Activated naive CD4-positive, alpha-beta T cell treated with anti-CD3 and anti-CD28 coated beads, Interleukin-2, amount 50 U/mL, for 72 hours (primary cell): ENCODE results near the gene GLTP. TPM values are rescaled to one million over a fixed set of nuclear protein-coding genes. Genes with fewer than 3 reads are reported as not detected.
A peak's percentile ranks its signal among the peaks of the same experiment; 100 is the strongest.

ENCODE experiments used
- ATAC-seq, 2 donors: fragments of 150-1000 bp; cut with Tn5 transposase; 2 replicates each; pipeline ENCODE4 v1.10.0; 2021; ENCODE audit warnings: mild to moderate bottlenecking in 2 of 2, moderate library complexity in 2 of 2
- DNase-seq, 2 donors: peaks; one replicate each; pipeline ENCODE4 v3.0.0; 2021 to 2022; ENCODE audit warnings: low spot score in 2 of 2
- H3K27ac Mint-ChIP-seq, 2 donors: one replicate each; pipeline ENCODE4 v1.8.0; 2022; ENCODE audit warnings: mild to moderate bottlenecking in 2 of 2, mixed read lengths in 2 of 2
- H3K36me3 Mint-ChIP-seq, 2 donors: one replicate each; pipeline ENCODE4 v1.8.0; 2022; ENCODE audit warnings: mixed read lengths in 2 of 2
- H3K9me3 Mint-ChIP-seq, 2 donors: one replicate each; pipeline ENCODE4 v1.8.0; 2022; ENCODE audit warnings: mixed read lengths in 2 of 2
- total RNA-seq, 2 donors: library from RNA; stranded (reverse); gene quantifications; one replicate each; pipeline ENCODE4 v1.2.3, GENCODE V29; 2022

GLTP gene
- total RNA-seq, 2 donors from 2014 or later, result 22.2 to 24.9 TPM

DNA sequence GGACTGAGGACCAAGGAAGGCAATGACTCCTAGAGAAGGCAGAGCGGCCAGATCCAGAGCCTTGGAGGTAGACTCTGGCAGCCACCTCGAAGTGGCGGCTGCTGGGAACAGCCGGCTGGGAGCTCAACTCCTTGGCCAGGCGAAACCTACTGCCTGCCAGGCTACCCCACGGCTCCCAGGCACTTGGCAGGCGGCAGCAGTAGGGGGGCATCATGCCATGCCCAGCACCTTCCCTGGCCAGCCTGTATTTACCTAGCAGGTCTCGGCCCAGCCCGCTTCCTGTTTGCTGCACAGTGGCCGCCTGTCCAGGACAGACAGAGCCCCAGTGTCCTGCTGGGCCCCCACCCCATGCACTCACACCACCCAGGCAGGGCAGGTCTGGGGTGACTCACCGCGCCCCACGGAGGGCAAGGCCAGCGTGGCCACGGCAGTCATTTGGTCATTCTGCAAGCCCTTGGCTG, 57.4 kb downstream of the GLTP start:
- ATAC-seq (no peak), DNase-seq (no peak)
- Mint-ChIP-seq H3K27ac (no peak overlapping the region), H3K9me3 (no peaks in the 10 kb centered on the region), H3K36me3 (no peaks in the 10 kb centered on the region)

DNA sequence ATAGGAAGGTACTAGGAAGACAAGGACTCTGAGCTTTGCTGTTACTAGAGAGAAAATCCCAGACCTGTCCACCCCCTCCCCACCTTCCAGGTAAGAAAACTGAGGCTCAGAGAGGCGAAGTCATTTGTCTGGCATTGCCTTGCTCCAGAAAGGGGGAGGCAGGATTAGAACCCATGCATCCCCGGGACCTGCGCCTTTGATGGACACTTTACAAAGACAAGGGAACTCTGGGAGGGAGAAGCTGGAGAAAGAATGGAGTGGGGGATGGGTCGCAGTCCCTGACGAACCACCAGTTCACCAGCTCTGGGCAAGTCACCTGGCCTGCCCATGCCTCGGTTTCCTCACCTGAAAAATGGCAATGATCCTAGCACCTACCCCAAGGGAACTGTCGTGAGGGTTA, 57.9 kb downstream of the GLTP start:
- DNase-seq (no peak), ATAC-seq (no peak)
- Mint-ChIP-seq H3K9me3 (no peaks in the 10 kb centered on the region), H3K36me3 (no peaks in the 10 kb centered on the region), H3K27ac (no peak overlapping the region)

DNA sequence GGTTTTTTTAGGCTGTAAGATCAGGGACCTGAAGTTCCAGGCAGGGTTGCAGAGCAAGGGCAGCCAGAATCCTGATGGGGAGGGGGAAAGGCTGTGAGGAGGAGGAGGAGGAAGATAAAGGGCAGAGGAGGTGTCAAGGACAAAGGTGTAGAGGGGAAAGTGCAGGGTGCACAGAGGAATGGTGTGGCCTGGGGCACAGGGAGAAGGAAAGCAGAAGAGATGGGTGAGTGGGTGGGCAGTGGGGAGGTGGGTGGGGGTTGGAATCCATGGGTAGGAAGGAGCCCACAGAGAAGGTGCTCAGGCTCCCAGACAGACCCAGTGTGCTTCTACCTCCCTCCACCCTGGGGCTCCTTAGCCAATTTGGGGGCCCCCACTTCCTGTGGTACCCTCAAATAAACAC, 58.4 kb downstream of the GLTP start:
- DNase-seq (no peak), ATAC-seq (no peak)
- no peaks in the 10 kb centered on the region for H3K36me3 Mint-ChIP-seq
- H3K9me3 Mint-ChIP-seq, result no peaks in the 10 kb centered on the region
- peak overlapping the region in 1 of 2 donors; percentile 1 for H3K27ac Mint-ChIP-seq

DNA sequence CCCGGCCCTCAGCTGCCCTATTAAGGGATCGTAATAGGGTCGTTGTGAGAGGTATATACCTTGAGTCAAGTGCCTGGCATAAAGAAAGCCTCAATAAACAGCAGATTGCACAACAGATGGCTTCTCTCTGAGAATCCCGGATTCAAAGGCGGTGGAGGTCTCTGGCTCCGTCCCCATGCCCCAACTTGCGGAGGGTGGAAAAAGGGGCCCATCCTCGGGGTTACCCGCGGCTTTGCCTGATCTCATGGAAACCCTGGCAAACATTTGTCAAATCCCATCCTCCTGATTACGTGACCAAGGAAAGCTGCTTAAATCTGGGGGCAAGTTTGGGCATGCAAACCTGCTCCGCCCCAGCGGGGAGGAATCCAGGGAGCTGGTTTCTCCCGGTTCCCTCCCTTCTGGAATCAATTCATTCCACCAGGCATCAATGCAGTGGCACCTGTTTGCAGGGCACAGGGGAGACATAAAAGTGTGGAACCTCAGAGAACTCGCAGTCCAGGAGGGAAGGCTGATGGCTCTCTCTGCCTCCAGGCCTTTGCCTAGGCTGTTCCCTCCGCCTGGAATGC, 59.4 kb downstream of the GLTP start:
- Mint-ChIP-seq H3K27ac (no peak overlapping the region), H3K9me3 (no peaks in the 10 kb centered on the region), H3K36me3 (no peaks in the 10 kb centered on the region)
- ATAC-seq (no peak), DNase-seq (no peak)

DNA sequence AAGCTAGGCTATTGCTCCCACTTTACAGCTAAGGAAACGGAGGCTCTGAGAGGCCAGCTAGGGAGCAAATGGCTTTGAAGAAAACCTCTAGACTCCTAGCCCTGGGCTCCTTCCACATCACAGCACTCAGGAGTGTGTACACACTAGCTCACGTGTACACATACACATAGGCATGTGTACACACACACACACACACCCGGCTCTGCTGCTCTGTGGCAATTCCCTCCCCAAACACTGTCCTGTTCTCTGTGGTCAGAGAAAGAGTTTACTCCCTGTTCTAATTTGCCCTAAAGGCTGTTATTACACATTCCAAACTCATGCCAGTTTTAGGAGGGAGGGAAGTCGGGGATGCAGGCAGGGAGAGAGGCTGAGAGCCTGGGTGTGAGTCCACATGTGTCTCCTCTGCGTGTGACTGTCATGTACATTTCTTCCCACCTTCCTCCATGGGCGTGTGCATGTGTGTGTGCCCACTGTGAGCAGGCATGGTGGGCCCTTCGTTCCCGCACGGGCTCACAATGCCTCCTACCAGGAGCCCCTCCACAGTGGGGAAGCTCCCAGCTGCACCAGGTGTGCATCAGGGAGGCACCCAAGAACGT, 61.3 kb downstream of the GLTP start:
- Mint-ChIP-seq H3K36me3 (no peaks in the 10 kb centered on the region), H3K27ac (peak overlapping the region in 1 of 2 donors; percentile 29), H3K9me3 (no peaks in the 10 kb centered on the region)
- ATAC-seq (no peak), DNase-seq (no peak)

DNA sequence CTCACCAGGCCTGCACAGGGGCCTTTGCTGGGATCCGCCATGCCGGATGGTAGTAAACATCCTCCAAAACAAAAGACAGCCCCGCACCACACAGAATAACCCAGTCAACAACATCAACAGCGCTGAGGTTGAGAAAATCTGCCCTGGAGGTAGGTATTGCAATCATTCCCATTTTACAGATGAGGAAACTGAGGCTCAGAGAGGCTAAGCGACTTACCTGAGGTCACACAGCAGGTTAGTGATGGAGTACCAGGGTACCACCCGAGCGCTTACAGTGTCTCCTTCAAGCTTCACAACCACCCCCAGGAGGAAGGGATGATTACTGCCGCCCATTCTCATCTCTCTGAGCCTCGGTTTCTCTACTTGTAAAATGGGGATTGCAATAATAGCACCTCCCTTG, 62.1 kb downstream of the GLTP start:
- no peak for ATAC-seq
- no peaks in the 10 kb centered on the region for H3K36me3 Mint-ChIP-seq
- no peaks in the 10 kb centered on the region for H3K9me3 Mint-ChIP-seq
- DNase-seq, result no peak
- H3K27ac Mint-ChIP-seq, result no peak overlapping the region

DNA sequence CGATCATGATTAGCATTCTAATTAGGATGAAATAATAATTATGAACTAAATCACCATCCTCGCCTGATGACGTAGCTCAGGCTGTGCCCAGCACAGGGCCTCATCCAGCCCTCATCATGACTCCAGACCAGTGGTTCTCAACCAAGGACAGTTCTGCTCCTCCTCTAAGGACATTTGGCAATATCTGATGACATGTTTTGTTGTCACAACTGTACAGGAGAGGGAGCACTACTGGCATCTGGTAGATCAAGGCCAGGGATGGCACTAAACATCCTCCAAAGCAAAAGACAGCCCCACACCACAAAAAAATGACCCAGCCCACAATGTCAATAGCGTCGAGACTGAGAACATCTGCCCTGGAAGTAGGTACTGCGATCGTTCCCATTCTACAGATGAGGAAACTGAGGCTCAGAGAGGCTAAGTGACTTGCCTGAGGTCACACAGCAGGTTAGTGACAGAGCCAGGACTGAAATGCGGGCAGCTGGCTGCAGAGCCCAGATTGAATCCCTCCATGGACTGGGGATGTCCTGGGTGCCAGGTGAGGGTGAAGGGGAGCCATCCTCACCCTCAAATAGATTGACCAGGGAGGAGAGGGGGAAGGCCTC, 62.6 kb downstream of the GLTP start:
- no peaks in the 10 kb centered on the region for H3K36me3 Mint-ChIP-seq
- H3K27ac Mint-ChIP-seq, result no peak overlapping the region
- DNase-seq, result no peak
- H3K9me3 Mint-ChIP-seq, result no peaks in the 10 kb centered on the region
- ATAC-seq, result no peak

DNA sequence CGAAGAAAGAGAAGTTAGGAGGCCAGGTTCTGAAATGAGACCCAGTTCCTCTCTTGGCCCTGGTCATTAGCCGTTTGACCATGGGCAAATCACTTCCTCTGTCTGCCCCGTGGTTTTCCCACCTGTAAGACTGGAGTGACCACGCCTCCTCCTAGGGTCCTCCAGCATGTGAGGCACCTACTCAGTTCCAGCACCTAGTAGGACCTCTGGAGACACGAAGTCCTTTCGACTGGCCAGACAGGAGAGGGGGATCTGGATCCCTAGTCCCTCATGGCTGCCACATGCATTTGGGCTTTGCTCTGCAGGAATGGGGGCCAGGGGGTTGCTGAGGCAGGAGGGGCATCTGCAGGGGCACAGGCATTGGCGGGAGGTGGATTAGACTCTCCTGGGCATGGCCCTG, 63.5 kb downstream of the GLTP start:
- H3K36me3 Mint-ChIP-seq, result no peaks in the 10 kb centered on the region
- no peak for DNase-seq
- no peak overlapping the region for H3K27ac Mint-ChIP-seq
- no peaks in the 10 kb centered on the region for H3K9me3 Mint-ChIP-seq
- ATAC-seq, result no peak

DNA sequence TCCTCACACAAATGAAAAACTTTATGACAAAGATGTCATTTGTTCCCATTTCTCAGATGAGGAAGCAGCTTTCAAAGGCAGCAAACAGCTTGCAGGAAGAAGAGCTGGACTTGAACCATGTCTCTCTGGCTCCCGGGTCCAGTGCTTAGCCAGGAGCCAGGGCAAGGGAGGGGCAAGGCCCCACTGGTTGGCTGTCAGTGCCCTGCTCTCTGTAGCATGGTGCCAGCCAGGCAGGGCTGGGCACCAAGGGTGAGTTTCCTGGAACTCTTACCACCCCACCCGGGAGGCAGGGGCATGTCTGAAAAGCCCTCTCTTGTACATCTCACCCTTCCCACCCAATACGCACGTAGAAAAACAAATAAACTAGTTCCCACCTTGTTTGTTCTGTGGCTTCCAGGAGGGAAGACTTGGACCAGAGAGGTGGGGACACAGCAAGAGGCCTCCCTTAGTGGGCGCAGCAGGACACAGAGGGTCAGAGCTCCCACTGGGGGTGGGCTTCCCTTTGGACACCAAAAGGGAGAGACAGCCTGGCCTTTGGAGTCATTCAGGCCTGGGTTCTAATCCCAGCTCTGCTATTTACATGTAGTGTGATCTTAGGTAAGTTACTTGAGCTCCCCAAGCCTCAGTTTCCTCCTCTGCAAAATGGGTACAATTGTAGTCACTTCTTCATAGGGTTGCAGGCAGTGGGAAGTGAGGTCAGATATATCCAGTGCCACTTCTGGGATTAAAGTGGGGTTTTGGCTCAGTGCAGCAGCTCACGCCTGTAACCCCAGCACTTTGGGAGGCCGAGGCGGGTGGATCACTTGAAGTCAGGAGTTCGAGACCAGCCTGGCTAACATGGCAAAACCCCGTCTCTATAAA, 64.4 kb downstream of the GLTP start:
- Mint-ChIP-seq H3K36me3 (no peaks in the 10 kb centered on the region), H3K9me3 (no peaks in the 10 kb centered on the region), H3K27ac (no peak overlapping the region)
- no peak for DNase-seq
- no peak for ATAC-seq

DNA sequence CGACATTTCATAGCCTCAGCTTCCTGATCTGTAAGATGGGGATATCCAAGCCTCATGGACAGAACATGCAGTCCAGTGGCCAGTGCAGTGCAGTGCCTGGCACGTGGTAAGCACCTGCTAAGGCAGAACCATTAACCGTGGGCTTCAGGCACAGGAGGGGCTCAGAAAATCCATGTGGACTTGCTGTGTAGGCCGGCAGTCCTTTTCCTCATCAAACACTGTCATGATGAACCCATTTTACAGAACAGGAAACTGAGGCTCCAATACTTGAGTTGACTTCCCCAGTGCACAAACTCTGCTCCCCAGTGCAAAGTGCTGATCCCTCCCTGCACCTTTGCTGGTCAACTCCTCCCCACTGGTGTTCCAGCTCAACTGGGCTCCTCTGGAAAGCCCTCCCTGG, 65.1 kb downstream of the GLTP start:
- no peaks in the 10 kb centered on the region for H3K9me3 Mint-ChIP-seq

DNA sequence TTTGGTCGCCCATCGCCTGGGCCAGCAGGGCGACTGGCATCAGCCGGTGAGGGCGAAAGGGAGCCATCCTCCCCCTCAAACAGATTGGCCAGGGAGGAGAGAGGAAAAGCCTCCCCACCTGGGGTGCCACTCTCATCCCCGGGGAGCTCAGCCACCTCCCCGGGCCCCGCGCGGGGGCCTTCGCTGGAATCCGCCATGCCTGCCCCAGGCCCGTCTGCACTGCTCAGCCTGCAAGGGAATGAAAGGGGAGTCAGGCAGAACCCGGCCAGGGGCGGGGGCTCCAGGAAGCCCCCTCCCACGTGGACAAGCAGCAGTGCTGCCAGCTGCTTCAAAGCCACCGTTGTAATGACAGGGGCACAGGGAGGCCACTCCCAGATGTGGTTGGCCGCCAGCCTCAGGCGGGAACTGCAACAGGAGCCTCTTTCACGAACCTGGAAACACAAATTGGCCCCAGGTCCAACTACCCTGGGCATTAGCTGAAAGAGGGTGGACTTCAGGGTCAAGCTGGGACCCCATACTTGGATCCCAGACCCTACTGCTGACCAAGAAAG, 65.7 kb downstream of the GLTP start:
- ATAC-seq (no peak), DNase-seq (no peak)
- no peaks in the 10 kb centered on the region for H3K36me3 Mint-ChIP-seq
- no peak overlapping the region for H3K27ac Mint-ChIP-seq
- no peaks in the 10 kb centered on the region for H3K9me3 Mint-ChIP-seq

More for the DNA sequence above, 65.1 kb downstream of the GLTP start:
- Mint-ChIP-seq H3K27ac (no peak overlapping the region), H3K36me3 (no peaks in the 10 kb centered on the region)
- DNase-seq (no peak), ATAC-seq (no peak)

DNA sequence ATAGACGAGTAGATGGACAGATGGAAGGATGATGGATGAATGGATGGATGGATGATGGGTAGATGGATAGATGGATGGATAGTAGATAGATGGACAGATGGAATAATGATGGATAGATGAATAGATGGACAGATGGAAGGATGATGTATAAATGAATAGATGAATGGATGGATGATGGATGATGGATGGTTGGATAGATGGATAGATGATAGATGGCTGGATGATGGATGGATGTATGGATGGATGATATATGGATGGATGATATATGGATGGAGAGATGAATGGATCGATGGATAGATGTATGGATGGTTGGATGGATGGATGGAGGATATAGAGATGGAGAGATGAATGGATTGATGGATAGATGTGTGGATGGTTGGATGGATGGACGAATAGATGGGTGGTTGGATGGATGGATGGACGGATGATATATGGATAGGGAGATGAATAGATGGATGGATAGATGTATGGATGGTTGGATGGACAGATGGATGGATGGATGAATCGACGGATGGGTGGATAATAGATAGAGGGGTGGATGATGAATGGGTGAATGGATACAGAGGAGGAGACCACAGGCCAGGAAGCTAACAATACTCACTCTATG, 66.4 kb downstream of the GLTP start:
- DNase-seq, result no peak
- Mint-ChIP-seq H3K36me3 (no peaks in the 10 kb centered on the region), H3K27ac (no peak overlapping the region), H3K9me3 (no peaks in the 10 kb centered on the region)
- no peak for ATAC-seq

DNA sequence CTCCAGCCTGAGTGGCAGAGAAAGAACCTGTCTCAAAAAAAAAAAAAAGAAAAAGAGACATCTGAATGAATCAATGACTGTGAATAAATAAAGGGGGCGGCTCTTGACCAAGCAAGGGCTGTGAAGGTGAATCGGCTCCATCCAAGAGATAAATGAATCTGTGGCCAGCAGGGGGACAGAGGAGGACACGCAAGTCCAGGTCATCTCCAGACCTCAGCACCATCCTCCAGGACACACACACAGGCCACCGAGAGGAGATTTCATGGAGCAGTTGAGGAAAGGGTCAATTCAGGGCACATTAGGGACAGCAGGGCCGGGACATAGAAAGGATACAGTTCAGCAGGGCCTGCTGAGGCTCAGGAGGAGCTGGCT, 68.7 kb downstream of the GLTP start:
- H3K27ac Mint-ChIP-seq, result no peak overlapping the region
- DNase-seq (no peak), ATAC-seq (no peak)
- H3K9me3 Mint-ChIP-seq, result no peaks in the 10 kb centered on the region
- no peaks in the 10 kb centered on the region for H3K36me3 Mint-ChIP-seq

DNA sequence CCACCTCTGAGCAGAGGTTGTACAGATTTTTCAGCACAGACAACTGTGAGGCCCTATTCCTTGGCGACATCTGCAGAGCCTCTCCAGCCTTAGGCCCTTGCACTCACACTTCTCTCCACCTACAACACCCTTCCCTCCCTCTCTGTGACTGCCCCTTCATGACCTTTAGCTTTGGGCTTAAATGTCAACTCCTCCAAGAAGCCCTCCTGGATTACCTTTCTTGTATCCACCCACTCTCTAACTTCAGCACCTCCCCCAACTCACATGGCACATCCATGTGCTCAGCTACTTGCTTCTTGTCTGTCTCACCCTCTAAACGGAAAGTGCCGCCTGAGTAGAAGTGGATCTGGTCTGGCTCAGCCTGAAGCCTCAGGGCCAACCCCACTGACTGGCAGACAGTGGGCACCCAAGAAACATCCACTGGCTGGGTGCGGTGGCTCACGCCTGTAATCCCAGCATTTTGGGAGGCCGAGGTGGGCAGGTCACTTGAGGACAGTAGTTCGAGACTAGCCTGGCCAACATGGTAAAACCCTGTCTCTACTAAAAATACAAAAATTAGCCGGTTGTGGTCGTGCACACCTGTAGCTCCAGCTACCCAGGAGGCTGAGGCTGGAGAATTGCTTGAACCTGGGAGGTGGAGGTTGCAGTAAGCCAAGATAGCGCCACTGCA, 69.3 kb downstream of the GLTP start:
- H3K27ac Mint-ChIP-seq, result no peak overlapping the region
- no peak for DNase-seq
- H3K36me3 Mint-ChIP-seq, result no peaks in the 10 kb centered on the region
- no peak for ATAC-seq
- H3K9me3 Mint-ChIP-seq, result no peaks in the 10 kb centered on the region

DNA sequence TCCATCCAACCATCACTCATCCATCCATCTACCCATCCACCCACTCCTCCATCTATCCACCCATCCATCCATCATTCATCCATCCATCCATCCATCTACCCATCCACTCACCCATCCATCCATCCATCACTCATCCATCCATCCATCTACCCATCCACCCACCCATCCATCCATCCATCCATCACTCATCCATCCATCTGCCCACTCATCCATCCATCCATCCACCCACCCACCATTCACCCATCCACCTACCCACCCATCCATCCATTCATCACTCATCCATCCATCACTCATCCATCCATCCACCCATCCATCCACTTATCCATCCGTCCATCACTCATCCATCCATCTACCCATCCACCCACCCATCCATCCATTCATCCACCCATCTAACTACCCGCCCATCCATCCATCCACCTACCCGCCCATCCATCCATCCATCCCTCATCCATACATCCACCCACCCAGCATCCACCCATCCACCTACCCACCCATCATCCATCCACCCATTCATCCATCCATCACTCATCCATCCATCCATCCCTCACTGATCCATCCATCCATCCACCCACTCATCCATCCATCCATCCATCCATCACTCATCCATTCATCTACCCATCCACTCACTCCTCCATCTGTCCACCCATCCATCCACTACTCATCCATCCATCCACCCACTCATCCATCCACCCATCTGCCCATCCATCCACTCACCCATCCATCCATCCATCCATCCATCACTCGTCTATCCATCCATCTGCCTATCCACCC, 71.3 kb downstream of the GLTP start:
- no peak for ATAC-seq
- no peaks in the 10 kb centered on the region for H3K9me3 Mint-ChIP-seq
- H3K36me3 Mint-ChIP-seq, result no peaks in the 10 kb centered on the region
- DNase-seq, result no peak
- H3K27ac Mint-ChIP-seq, result no peak overlapping the region
